Activated CD4-positive, alpha-beta T cell treated with anti-CD3 and anti-CD28 coated beads, Interleukin-2, amount 50 U/mL, for 4 hours (primary cell): ENCODE results near the gene NUAK2.
A peak's percentile ranks its signal among the peaks of the same experiment; 100 is the strongest.
"Not testable (repeated sequence)": the region's sequence is repeated elsewhere in the genome, so short reads cannot be mapped to it uniquely, and the experiment has no call there.

Experiments
- DNase-seq, 2 experiments: peaks; one replicate each; pipeline ENCODE4 v3.0.0-alpha.2; 2020

Gene NUAK2

DNA sequence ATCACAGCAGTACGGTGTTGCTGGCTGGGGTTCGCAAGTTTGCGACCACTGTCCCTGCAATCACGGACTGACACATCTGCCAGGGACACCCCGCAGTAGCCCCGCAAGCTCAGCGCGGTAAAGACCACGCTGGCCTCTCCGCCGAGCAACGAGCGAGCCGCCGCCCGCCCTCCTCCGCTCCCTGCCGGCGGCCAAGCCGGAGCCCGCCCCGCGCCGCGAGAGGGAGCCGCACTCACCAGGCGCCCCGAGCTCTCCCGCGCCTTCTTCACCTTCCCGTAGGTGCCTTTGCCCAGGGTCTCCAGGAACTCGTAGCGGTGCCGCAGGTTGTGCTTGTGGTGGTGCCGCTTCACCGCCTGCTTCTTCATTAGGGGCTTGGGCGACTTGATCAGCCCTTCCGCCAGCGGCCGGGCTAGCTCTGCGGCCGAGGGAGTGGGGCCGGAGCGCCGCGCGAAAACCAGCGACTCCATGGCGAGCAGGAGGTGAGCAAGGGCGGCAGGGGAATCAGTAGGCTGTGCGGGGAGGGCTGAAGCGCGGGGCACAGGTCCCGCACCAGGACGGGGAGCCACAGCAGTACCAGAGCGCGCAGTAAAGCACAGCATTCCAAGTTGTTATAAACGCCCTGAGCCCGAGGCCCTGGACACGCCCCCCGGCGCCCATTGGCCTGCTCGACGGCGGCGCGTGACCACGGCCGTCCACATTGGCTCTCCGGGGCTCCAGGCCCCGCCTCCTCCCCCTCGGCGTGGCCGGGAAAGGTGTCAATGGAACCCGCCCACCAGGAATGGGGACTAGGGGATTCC is at the start of gene NUAK2:
TSS of gene NUAK2 (minus strand) at position 584 of the 797 bp plus-strand sequence. CDS start at position 467, 117 bp downstream.
- DNase-seq, result peak; percentile 78

DNA sequence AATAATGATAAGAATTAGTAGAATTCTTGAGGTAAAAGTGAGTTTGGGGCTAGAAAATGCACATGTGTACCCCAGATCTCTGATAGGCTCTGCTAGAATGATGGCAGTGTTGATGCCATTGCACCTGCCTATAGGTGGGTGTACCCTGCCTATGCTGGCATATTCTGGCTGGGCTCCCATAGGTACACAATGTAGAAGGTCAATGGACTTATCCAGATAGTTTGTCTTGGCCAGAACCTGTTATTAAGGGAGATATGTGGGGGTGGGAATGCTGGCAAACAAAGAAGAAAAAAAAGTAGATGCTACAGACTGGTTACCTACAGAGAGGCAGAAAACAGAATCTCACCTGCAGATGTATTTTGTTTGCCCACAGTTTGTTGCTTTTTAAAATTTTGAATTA is 49.2 kb upstream of the NUAK2 start:
- DNase-seq, result no peak

DNA sequence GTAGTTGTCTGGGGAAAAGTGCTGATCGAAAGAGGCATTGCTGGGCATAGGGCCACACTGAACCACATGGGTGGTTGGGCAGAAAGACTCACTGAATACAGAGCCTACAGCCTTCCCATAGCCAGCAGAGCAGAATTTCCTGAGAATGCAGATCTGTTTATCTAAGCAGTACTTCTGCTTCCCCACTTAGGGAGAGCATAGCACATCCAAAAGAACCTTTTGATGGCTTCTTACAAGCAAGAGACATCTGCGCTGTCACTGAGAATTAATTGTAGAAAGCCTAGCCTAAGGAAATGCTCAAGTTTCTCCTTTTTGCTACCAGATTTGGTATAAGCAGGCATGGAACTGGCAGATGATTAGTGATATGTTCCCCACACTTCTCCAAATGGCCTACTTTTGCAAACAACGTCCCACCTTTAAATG is 48.2 kb upstream of the NUAK2 start:
- no peak for DNase-seq

DNA sequence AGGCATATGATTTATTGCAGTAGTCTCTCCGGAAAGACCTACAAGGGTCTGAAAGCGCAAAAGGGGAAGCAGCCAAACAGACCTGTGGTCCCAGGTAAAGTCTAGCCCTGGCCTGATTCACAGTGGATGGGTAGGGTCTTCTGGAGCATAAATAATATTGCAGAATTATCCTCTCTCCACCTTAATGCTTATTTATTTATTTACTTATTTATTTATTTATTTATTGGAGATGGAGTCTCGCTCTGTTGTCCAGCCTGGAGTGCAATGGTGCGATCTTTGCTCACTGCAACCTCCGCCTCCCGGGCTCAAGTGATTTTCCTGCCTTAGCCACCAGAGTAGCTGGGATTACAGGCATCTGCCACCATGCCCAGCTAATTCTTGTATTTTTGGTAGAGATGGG is 46.9 kb upstream of the NUAK2 start:
- no peak for DNase-seq

DNA sequence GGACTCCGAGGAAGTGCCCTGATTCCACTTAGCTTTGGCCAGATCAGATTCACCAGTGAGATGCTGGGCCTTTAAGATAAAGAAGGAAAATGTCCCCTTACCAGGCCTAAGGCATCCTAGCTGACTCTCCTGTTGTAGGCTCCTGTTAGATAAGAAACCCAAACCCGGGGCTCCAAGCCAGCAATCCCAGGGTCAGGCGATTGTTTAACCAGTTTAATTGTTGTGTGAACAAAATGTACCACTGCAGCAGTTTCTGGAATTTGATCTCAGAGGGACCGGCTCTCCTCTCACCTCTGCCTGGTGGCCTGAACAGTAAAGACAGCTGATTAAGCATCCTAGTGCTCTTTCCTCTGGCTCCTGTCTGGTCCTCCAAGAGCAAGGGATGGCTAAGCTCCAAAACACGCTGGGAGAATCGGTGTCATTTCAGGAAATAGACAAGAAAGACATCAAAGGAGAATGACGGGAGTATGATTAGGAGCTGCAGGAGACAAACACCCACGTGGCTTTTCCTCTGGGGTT is 44.5 kb upstream of the NUAK2 start:
- DNase-seq, result no peak

DNA sequence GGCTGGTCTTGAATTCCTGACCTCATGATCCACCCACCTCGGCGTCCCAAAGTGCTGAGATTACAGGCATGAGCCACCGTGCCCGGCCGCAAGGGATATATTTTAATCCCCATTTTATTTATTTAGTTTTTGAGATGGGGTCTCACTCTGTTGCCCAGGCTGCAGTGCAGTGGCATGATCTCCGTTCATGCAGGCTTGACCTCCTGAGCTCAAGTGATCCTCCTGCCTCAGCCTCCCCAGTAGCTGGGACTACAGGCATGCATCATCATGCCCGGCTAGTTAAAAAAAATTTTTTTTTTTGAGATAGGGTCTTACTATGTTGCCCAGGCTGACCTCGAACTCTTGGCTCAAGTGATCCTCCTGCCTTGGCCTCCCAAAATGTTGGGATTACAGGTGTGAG is 43.5 kb upstream of the NUAK2 start:
- not testable (repeated sequence) for DNase-seq

DNA sequence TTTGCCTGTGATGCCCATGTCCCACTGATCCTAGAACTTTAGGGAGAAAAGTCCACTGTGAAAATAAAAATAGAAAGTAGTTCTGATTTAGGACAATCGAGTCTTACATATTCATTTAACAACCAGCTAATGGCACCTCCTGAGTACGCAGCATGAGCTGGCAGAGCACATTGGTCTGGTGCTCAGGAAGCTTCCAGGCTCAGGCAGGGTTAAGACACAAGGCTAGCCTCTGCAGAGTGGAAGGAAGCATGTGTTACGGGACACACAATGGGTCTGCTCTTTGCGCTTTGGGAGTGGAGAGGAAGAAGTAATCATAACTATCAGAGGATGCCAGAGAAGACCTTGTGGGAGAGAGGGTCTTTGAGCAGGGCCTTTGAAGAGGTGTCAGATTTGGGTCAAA is 39.3 kb upstream of the NUAK2 start:
- DNase-seq, result no peak

DNA sequence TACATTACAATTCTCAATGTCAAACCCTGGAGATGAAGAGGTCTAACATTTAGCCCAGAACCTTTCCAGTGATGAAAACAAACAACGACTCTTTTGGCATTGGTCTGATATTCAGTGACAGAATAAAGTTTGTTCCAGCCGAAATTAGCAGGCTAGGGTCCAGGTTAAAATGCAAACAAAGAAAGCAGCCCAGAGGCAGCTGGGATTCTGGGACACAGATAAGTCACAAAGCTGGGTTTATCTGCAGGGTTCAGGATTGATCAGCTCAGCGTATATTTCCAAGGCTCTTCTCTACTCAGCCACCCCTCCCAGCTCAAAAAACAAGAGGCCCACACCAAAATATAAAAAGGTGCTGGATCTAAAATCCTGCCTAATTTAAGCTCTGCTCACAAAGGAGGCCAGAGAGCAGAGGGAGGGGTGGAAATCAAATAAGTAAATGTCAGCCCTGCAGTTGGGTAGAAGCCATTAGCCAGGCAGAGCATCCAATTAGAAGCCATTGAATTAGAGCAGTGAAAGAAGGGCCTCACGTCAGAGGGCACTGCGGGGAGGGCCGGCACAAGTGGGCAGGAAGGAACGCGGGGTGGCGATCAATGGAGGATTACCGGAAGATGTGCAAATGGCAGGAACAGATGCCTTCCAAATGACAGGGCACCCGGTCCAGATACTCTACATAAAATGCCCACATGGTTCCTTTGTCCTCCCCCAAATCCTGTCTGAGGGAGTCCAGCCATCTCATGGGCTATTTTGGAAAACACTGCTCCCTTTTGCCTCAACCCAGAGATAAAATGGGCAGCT is 38.4 kb upstream of the NUAK2 start:
- DNase-seq, result no peak

DNA sequence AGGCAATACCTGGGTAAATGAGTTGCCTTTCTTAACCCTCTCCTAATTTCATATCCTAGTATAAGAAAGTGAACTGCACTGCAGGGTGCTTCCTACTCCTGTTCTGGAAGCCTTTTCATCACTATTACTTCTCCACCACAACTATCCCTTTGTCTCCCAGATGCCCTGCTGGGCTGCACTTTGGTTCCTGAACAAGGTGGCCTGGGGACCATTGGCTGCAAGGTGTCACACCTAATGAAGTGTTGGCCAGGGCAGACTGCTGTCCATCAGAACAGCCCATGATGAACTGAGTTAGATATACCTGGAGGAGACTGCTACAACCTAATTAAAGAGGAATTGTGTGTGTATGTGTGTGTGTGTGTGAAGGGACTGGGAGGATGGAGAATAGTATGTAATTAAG is 37.0 kb upstream of the NUAK2 start:
- no peak for DNase-seq

DNA sequence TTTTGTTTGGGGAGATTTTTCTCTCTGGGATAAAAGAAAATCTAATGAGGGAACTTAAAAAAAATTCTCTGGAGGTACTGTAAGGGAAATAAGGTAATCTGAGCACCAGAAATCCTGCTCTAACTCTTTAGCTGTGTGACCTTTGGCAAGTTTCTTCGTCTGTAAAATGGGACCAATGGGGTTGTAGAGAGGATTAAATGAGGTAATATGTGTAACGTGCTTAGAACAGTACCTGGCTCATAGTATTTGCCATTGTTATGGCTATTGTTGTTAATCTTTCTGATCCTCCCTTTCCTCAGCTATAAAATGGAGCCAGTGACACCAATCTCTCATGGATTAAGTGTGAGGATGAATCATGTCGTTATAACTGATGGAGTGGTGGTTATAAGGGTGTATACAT is 36.0 kb upstream of the NUAK2 start:
- DNase-seq, result no peak

DNA sequence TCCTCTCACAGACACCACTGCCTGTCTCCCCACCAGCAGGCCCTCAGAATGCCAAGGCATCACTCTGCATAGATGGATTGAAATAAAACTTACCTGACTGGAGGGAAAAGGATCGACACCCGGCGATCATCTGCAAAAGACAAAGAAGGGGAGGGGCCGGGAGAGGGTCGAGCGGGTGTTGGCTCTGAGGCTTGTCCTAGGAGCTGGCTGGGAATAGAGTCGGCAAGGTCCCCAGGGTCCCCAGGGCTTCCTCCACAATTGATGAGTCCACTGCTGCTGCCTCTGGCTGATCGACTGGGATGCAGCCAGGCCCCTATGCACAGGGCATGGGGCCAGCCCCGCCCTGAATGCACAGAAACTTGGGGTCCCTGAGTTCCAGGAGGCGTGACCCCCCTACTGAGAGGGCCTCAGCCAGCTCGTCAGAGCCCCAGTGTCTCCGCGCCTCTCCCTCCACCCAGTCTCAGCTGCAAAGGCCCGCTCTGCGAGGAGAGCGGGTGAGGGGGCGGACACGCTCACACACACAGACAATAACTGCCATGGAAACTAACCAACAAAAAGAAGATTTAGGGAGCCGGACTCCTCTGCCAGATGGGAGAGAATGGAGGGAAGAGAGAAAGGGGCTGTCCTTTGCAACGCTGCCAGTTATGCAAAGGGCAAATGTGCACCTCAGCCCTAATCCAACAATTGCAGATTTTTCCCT is 35.0 kb upstream of the NUAK2 start, which contains the start of gene KLHDC8A:
TSS of gene KLHDC8A (minus strand) at position 483 of the 700 bp plus-strand sequence. CDS start 13,318 bp downstream, outside the sequence.
- DNase-seq, result no peak

DNA sequence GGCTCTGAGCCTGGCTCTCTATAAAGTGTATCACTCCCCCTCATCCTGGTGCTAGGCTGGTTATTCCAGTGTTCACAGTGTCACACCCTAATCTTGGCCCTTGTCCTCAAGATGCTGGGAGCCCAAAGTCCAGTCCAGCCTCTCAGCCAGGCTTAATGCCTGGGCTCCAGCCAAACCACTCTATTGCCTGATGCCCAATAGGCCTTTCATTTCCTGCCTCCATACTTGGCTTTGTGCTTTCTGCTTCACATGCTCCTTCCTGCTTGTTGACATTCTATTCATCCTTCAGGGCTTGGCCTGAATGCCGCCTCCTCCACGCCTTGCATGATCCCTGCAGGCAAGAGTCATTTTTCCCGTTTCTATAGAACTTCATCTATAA is 33.5 kb upstream of the NUAK2 start:
- DNase-seq, result no peak

DNA sequence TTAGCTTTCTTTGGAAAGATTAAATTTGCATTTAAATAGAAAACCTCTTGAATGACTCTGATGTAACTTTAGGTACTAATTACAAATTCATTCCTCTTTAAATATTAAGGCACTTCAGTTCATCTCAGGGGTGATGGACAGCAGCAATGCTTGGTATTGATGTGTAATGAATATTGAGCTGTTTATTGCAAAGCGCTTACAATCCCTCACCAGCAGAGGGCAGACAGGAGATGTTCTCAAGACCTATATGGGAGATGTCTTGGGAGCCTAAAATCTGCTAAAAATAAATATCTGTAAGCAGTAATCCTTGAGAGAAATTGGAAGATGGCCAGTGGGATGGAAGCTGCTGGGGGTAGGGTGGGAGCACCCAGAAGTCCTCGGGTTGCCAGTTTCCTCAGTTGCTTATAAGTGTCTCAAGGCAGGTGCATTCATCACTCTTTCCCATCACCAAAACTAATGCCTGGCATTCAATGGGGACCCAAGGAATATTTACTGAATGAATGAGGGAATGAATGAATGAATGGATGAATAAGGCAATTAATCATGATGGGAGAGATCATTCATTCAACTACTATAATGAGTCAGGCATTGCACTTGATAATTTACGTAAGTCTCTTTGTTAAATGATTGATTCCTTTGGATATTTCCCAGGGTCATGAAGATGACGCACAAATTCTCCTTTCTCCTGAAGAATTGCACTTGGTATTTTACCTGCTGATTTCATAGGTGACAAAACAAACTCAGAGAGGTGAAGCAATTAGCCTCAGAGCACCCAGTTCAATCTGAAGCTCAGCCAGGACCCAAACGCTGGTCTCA is 32.9 kb upstream of the NUAK2 start:
- peak; percentile 51 for DNase-seq

DNA sequence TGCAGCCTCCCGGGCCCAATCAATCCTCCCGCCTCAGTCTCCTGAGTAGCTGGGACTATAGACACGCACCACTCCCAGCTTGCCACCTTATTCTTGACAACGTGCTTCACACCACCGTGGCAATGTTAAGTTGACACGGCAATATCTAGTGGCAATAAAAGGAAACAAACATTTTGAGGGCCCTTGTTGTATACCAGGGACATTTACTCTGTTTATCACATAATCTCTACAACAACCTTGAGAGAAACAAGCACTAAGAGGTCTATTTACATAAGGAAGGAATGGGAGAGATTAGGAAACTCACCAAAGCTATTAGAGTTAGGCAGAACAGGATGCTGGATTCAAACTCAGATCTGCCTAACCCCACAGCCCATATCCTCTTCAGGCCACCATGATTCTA is 32.1 kb upstream of the NUAK2 start:
- no peak for DNase-seq

DNA sequence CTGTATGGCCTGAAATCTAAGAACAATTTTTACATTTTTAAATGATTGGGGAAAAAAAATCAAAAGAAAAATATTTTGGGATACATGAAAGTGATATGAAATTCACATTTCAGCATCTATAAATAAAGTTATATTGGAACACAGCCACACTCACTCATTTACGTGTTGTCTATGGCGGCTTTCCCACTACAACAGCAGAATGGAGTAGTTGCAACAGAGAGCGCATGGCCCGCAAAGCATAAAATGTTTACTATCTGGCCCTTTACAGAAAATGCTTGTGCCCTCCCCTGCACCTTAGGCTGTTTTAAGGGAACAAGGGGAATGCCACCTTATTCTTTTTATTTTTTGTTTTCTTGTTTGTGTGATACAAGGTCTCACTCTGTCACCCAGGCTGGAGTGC is 31.6 kb upstream of the NUAK2 start:
- no peak for DNase-seq

DNA sequence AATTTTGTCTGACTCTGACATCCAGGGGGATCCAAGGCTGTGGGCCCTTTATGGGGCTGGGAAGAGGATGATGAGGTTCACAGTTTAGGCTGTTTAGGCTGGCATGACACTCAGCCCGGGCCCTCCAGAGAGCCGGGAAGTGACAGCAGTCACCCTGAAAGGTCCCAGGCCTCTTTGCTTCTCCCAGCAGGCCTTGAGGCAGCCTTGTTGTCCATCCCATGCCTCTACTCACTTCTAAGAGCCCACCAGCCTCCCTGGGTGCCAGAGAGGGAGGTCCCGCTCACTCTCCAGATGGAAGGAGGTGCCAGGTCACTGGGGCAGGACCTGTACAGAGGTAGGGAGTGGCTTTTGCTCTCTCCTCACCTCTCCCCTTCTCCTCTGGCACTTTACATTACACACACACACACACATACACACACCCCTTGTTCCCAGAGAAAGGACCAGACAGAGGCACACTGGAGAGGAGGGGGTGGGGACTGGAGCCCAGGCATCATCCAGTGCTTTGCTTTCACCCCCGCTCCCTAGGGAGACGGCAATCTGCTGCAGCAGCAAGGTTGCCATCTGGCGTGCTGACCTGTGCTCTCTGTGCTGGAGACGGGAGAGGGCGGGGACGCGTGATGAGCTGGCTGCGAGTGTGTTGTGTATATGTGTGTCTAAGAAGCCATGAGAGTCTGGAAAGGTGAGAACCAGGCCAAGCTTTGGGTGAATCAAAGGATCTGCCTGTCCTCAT is 30.6 kb upstream of the NUAK2 start:
- DNase-seq, result no peak

DNA sequence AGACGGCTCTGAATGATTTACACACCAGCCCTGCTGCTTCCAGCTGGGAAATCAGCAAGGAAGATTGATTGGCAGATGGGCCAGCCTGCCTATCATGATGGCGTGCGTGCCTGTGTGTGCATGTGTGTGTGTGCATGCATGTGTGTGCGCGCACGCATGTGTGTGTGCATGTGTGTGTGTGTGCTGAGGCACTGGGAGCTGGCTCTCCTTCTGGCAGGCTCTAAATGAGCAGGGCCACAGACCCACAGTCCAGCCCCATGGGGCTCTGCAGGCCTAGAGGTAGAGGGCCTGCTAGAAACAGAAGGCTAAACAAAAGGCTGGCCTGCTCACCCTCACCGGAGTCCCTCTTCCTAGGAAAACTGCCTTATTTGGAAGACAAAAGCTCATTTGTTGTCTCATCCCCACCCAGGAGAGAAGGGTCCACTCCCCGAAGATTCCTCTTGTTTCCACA is 29.2 kb upstream of the NUAK2 start:
- DNase-seq, result no peak

DNA sequence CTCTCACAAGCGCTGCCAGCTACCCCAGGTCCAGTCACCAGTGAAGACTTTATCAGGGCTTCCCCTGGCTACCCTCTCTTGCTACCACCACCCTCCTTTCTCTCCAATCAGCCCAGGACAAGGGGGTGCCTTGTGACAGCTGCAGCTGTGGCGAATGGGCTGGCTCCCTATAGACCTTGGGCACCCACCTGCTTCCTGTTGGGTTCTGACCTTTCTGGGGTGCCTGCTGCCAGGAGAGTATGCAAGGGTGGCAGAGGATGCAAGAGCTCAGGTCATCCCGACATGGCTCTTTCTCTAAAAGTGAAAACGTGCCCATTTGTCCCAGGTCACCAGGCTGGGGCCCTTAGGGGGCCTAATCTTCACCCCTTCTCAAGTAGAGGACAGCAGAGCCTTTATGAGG is 28.6 kb upstream of the NUAK2 start:
- DNase-seq, result no peak

DNA sequence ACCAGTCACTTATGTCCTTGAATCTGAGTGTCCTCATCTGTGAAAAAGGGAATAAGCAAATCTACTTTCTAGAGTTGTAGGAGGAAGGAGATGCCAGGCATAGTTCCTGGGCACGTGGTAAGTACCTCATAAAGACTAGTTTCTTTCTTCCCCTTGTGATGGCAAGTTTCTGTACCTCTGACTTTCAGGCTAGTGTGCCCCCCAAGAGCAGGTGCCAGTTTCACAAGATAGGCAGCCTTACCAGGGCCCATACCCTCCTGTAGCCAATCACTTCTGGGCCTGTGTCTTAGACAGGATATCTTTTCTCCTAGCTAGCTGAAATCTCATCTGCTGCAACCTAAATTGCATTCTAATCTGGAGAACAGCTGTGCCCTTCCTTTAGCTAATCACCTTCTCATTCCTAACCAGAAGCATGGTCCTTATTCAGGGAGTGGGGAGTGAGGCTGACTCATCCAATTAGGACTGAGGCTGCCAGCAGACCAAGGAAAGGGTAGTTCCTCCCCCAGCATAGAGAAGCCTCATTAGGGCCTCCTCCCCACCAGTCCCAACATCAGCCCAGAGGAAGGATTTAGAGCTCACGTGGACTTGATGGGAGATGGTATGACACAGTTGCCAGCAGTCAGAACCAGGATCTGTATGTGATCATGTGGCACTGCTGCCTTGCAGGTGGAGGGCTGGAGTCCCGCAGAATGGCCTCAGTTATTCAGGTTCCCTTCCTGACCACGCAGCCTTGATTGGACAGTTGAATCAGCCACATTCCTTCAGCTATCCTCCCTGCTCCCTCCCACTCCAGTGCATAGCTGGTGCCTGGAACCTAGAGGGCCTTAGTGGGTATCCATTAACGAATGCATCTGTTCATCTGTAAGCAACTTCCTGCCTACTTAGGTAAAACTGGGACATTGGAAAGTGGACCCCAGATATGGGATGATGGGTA is 27.3 kb upstream of the NUAK2 start:
- no peak for DNase-seq

DNA sequence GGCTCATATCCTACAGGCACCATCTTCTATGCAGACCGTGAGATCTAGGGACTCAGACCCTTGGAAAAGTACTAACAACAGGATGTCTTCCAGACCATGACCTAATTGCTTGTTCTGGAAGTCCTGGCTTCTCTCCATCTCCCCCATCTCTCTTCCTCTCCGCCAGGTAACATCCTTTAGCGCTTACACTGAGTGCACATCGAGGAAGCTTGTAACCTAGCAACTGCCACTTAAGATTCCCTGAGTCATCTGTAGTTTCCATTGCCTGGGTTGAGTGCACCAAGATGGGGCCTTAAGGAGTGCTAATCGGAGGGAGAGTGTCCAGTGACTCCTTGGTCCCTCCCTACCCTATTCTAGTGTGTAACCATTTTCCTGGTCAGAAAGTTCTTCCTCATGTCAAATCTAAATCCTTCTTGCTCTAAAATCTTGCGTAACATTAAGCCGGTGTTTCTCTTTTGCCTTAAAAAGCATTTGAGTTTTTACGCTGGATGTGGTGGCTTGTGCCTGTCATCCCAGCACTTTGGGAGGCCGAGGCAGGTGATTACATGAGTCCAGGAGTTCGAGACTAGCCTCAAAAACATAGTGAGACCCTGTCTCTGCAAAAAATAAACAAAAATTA is 25.5 kb upstream of the NUAK2 start:
- DNase-seq, result no peak
